IMR-90 (cell line): Measurements from ENCODE around the gene C16orf96. TPM values are rescaled to one million over a fixed set of nuclear protein-coding genes. Genes with fewer than 3 reads are reported as not detected.

Experiments
- ATAC-seq: fragments of 200-7000 bp; cut with Tn5 transposase; 2 replicates; pipeline ENCODE4 v1.9.1; 2020; ENCODE audit warnings: low read depth, mild to moderate bottlenecking, moderate library complexity
- BruUV-seq: library from RNA; stranded (reverse); fragments of 400-500 nt; replicated peaks from 2 replicates; lab custom pipeline; 2021; lab: Mats Ljungman, UMichigan
- CTCF ChIA-PET: fragments of 300-600 bp; formaldehyde crosslinking; extraction: SDS; loops from one replicate; lab custom pipeline; 2021; ENCODE audit warnings: antibody characterized with exemption; lab: Yijun Ruan, JAX
- POLR2A ChIA-PET: fragments of 300-600 bp; sonication (Branson Sonifier 250); formaldehyde crosslinking; loops from one replicate; lab custom pipeline; 2022; ENCODE audit warnings: antibody characterized with exemption; ENCODE audit not compliant: unreplicated experiment; lab: Charles Lee
- DNase-seq: peaks from one replicate; pipeline ENCODE4 v3.0.0; 2013
- H2AFZ ChIP-seq: replicated peaks from 2 replicates; pipeline ENCODE3; 2013; ENCODE audit warnings: low read length, mild to moderate bottlenecking; ENCODE audit not compliant: poor library complexity
- H2AK5ac ChIP-seq: 2 replicates; pipeline ENCODE4 v1.6.1; 2013; ENCODE audit warnings: low read depth, low read length, inconsistent platforms
- H2AK9ac ChIP-seq: replicated peaks from 2 replicates; pipeline ENCODE3; 2013; ENCODE audit warnings: mild to moderate bottlenecking, low read depth, low read length, moderate library complexity; ENCODE audit not compliant: poor library complexity
- H2BK120ac ChIP-seq: 2 replicates; pipeline ENCODE4 v1.6.1; 2013; ENCODE audit warnings: low read depth, low read length, inconsistent platforms
- H2BK15ac ChIP-seq: 3 replicates; pipeline ENCODE4 v1.6.1; 2013; ENCODE audit warnings: low read depth, low read length, inconsistent platforms
- H2BK20ac ChIP-seq: 2 replicates; pipeline ENCODE4 v1.6.1; 2013; ENCODE audit warnings: low read depth, mild to moderate bottlenecking, inconsistent platforms, low read length, moderate library complexity
- H2BK5ac ChIP-seq: 2 replicates; pipeline ENCODE4 v1.6.1; 2013; ENCODE audit warnings: mild to moderate bottlenecking, low read depth, low read length, inconsistent platforms; ENCODE audit not compliant: poor library complexity, severe bottlenecking
- H3K14ac ChIP-seq: replicated peaks from 2 replicates; pipeline ENCODE4 v1.6.1; 2013; ENCODE audit warnings: low read depth, low read length, inconsistent platforms
- H3K18ac ChIP-seq: 2 replicates; pipeline ENCODE4 v1.6.1; 2013; ENCODE audit warnings: low read depth, low read length, control low read depth
- H3K23ac ChIP-seq: 2 replicates; pipeline ENCODE4 v1.6.1; 2013; ENCODE audit warnings: low read depth, low read length, inconsistent platforms
- H3K27ac ChIP-seq: 2 replicates; pipeline ENCODE4 v1.5.1; 2013; ENCODE audit warnings: mild to moderate bottlenecking, control low read depth, low read length; ENCODE audit not compliant: insufficient read depth
- H3K27me3 ChIP-seq: 2 replicates; pipeline ENCODE4 v1.6.1; 2013; ENCODE audit warnings: low read length; ENCODE audit not compliant: control insufficient read depth, insufficient read depth
- H3K36me3 ChIP-seq: 2 replicates; pipeline ENCODE4 v1.6.1; 2013; ENCODE audit warnings: low read length, mixed read lengths; ENCODE audit not compliant: control insufficient read depth, insufficient read depth
- H3K4ac ChIP-seq: 2 replicates; pipeline ENCODE4 v1.6.1; 2013; ENCODE audit warnings: low read depth, low read length, inconsistent platforms
- H3K4me1 ChIP-seq: 2 replicates; pipeline ENCODE4 v1.6.1; 2013; ENCODE audit warnings: low read length, mixed read lengths; ENCODE audit not compliant: control insufficient read depth, insufficient read depth
- H3K4me2 ChIP-seq: 2 replicates; pipeline ENCODE4 v1.6.1; 2013; ENCODE audit warnings: low read depth, mild to moderate bottlenecking, control low read depth, low read length, moderate library complexity
- H3K4me3 ChIP-seq: 2 replicates; pipeline ENCODE4 v1.5.1; 2013; ENCODE audit warnings: low read depth, mild to moderate bottlenecking, control low read depth, low read length, moderate library complexity; ENCODE audit not compliant: insufficient read depth
- H3K56ac ChIP-seq: 2 replicates; pipeline ENCODE4 v1.6.1; 2013; ENCODE audit warnings: low read length, inconsistent platforms; ENCODE audit not compliant: insufficient read depth; ENCODE audit errors: extremely low read depth
- H3K79me1 ChIP-seq, 2 experiments: 2 replicates each; pipeline ENCODE4 v1.6.1; 2013; ENCODE audit warnings: low read length in 2 of 2, inconsistent platforms in 1 of 2, low read depth in 1 of 2
- H3K9ac ChIP-seq: 2 replicates; pipeline ENCODE4 v1.6.1; 2013; ENCODE audit warnings: low read depth, low read length, control low read depth
- H3K9me1 ChIP-seq: 2 replicates; pipeline ENCODE4 v1.6.1; 2013; ENCODE audit warnings: low read length, inconsistent platforms; ENCODE audit not compliant: insufficient read depth
- H3K9me3 ChIP-seq: 2 replicates; pipeline ENCODE4 v1.6.1; 2013; ENCODE audit warnings: low read length; ENCODE audit not compliant: control insufficient read depth, insufficient read depth
- H4K20me1 ChIP-seq: 2 replicates; pipeline ENCODE4 v1.6.1; 2013; ENCODE audit warnings: low read length, inconsistent platforms; ENCODE audit not compliant: insufficient read depth
- H4K5ac ChIP-seq: 2 replicates; pipeline ENCODE4 v1.6.1; 2013; ENCODE audit warnings: mild to moderate bottlenecking, low read depth, low read length, control low read depth
- H4K8ac ChIP-seq, 2 experiments: 2 replicates each; pipeline ENCODE4 v1.6.1; 2013; ENCODE audit warnings: low read depth in 2 of 2, low read length in 2 of 2, control low read depth in 1 of 2, inconsistent platforms in 1 of 2
- H4K91ac ChIP-seq: 2 replicates; pipeline ENCODE4 v1.6.1; 2013; ENCODE audit warnings: low read depth, low read length, inconsistent platforms; ENCODE audit not compliant: insufficient read depth
- BHLHE40 ChIP-seq: fragments of 150-350 bp; IDR thresholded peaks from 2 replicates; pipeline ENCODE4 v1.6.1; 2016; ENCODE audit warnings: mild to moderate bottlenecking, low read depth, low read length
- CEBPB ChIP-seq: IDR thresholded peaks from 2 replicates; pipeline ENCODE4 v1.6.1; 2012; ENCODE audit warnings: low read depth, low read length, improper control_type of control experiment
- CHD1 ChIP-seq: IDR thresholded peaks from 2 replicates; pipeline ENCODE4 v1.6.1; 2012; ENCODE audit warnings: low read depth, low read length, improper control_type of control experiment
- CTCF ChIP-seq: conservative IDR thresholded peaks from 2 replicates; pipeline ENCODE4 v1.5.1; 2012; ENCODE audit warnings: mild to moderate bottlenecking, low read depth, low read length, improper control_type of control experiment
- ELK1 ChIP-seq: fragments of 150-350 bp; IDR thresholded peaks from 2 replicates; pipeline ENCODE4 v1.6.1; 2016; ENCODE audit warnings: low read depth, mild to moderate bottlenecking, low read length, moderate library complexity, borderline replicate concordance
- FOS ChIP-seq: fragments of 150-350 bp; IDR thresholded peaks from 2 replicates; pipeline ENCODE4 v1.6.1; 2016; ENCODE audit warnings: low read depth, low read length
- MAFK ChIP-seq: IDR thresholded peaks from 2 replicates; pipeline ENCODE4 v1.6.1; 2012; ENCODE audit warnings: low read depth, low read length, improper control_type of control experiment
- MAZ ChIP-seq: IDR thresholded peaks from 2 replicates; pipeline ENCODE4 v1.6.1; 2012; ENCODE audit warnings: low read depth, mild to moderate bottlenecking, low read length, improper control_type of control experiment, moderate library complexity, borderline replicate concordance
- NFE2L2 ChIP-seq: fragments of 150-350 bp; IDR thresholded peaks from 2 replicates; pipeline ENCODE4 v1.6.1; 2016; ENCODE audit warnings: low read depth, mild to moderate bottlenecking, low read length
- POLR2A ChIP-seq: IDR thresholded peaks from 2 replicates; pipeline ENCODE4 v1.6.1; 2012; ENCODE audit warnings: mild to moderate bottlenecking, low read depth, low read length
- RAD21 ChIP-seq: IDR thresholded peaks from 2 replicates; pipeline ENCODE4 v1.6.1; 2012; ENCODE audit warnings: low read length, improper control_type of control experiment
- RCOR1 ChIP-seq: IDR thresholded peaks from 2 replicates; pipeline ENCODE4 v1.6.1; 2012; ENCODE audit warnings: mild to moderate bottlenecking, low read length, improper control_type of control experiment; ENCODE audit not compliant: insufficient replicate concordance
- RFX5 ChIP-seq: IDR thresholded peaks from 2 replicates; pipeline ENCODE4 v1.8.0; 2012; ENCODE audit warnings: low read depth, mild to moderate bottlenecking, low read length, moderate library complexity
- SMC3 ChIP-seq: fragments of 150-350 bp; IDR thresholded peaks from 2 replicates; pipeline ENCODE4 v1.6.1; 2016; ENCODE audit warnings: low read depth, mild to moderate bottlenecking, antibody characterized with exemption, low read length, moderate library complexity
- USF2 ChIP-seq: fragments of 150-350 bp; IDR thresholded peaks from 2 replicates; pipeline ENCODE4 v1.6.1; 2017; ENCODE audit warnings: mild to moderate bottlenecking, antibody characterized with exemption, low read length, low read depth
- WGBS, 2 experiments: methylation state at CpG; one replicate each; pipeline versions ENCODE4 v1.1.5 to v1.1.7; 2013; ENCODE audit warnings: missing lambda C conversion rate in 2 of 2; ENCODE audit not compliant: insufficient read length in 1 of 2; ENCODE audit errors: extremely low coverage in 2 of 2; 5-methylcytosine and 5-hydroxymethylcytosine counted together
- dilution Hi-C: fragments of 300-500 bp; cut with HindIII; formaldehyde crosslinking; loops from one replicate; pipeline ENCODE4 v1.14.3; 2018; ENCODE audit warnings: low sequenced_read_pairs; ENCODE audit not compliant: unreplicated experiment
- in situ Hi-C: fragments of 300-500 bp; cut with MboI; formaldehyde crosslinking; loops from 3 replicates; pipeline ENCODE4 v1.14.3; 2019; ENCODE audit warnings: low sequenced_read_pairs, inconsistent platforms, mixed read lengths
- intact Hi-C: fragments of 100-400 bp; cut with micrococcal nuclease; formaldehyde crosslinking; loops from 2 replicates; pipeline ENCODE4 v1.10.0; 2022
- polyA plus RNA-seq, 3 experiments: library from polyadenylated mRNA; depleted of rRNA; stranded (reverse); fragments of >200 nt; gene quantifications; 2 replicates each; pipeline ENCODE4 v1.2.3, GENCODE V29; 2012; ENCODE audit warnings: low replicate concordance in 1 of 3
- total RNA-seq: library from RNA; depleted of rRNA; stranded (reverse); fragments of >200 nt; gene quantifications from 2 replicates; pipeline ENCODE4 v1.2.3, GENCODE V29; 2012

Gene C16orf96
- total and polyA plus RNA-seq, 2 of the 4 experiments (the other 2 are of a cell fraction), result not detected

DNA sequence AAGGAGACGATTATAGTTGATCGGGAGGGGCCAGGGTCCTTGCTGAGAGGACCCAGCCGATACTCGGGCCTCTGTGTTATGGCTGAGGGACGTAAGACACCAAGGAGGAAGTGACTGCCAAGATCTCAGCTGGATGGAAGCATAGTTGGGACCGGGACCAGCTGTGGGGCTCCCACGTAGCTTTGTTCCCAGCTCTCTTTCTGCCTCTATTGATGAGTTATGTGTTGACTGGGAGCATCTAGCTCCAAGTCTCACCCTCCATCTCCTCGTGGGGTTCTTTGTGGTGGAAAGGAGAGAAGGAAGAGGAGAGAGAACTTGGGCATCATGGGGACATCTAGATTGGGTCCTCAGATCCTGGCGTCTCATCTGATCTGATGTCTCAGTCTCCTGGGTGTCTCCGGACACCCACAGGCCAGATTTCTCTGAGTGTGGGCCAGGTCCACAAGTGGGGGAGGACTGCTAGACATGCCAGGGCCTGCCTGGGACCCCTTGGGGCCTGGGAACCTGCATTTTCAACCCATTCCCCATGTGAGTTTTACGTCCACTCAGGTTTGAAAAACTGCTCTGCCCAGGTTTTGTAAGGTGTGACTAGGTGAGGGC is 69.5 kb downstream of the C16orf96 start:
- no peak for TF ChIP-seq SMC3
- TF ChIP-seq RFX5, result no peak
- no peak for TF ChIP-seq RAD21
- TF ChIP-seq FOS, result no peak
- TF ChIP-seq RCOR1, result no peak
- TF ChIP-seq CTCF, result no peak
- no peak for TF ChIP-seq NFE2L2
- no peak for TF ChIP-seq MAFK
- TF ChIP-seq USF2, result no peak
- no peak for TF ChIP-seq CEBPB
- no peak for TF ChIP-seq ELK1
- TF ChIP-seq POLR2A, result no peak
- TF ChIP-seq CHD1, result no peak
- TF ChIP-seq BHLHE40, result no peak
- TF ChIP-seq MAZ, result no peak
- 0% methylated on average over 1 of the region's 11 CpGs; no CpG with 5 or more reads in 1 of the 2 experiments for WGBS, 2 experiments
- Histone ChIP-seq H4K8ac (peak overlapping the region; percentile 59 to 62), H4K5ac (peak overlapping the region; percentile 76), H3K4me1 (peaks cover 11% of the 10 kb centered on the region), H3K56ac (peak overlapping the region; percentile 22), H3K79me1 (peaks cover 9 to 46% of the 10 kb centered on the region in 2 experiments; a peak in 3 of 4 replicates), H3K18ac (peak overlapping the region; percentile 20), H2BK120ac (peak overlapping the region; percentile 24; the same call in 1 of the 2 replicates), H2BK20ac (no peak overlapping the region), H3K36me3 (0 out of 2 replicates have a peak, but pooled peaks cover 2% of the 10 kb centered on the region), H3K4ac (peak overlapping the region; percentile 43), H3K9me1 (peaks cover 7% of the 10 kb centered on the region), H2AK9ac (peak overlapping the region; percentile 95), H3K9me3 (no peaks in the 10 kb centered on the region), H2AFZ (peak overlapping the region; percentile 98), H3K27me3 (no peaks in the 10 kb centered on the region), H3K27ac (peak overlapping the region; percentile 96), H2BK5ac (peak overlapping the region; percentile 90), H4K20me1 (peaks cover 41% of the 10 kb centered on the region), H2AK5ac (peak overlapping the region; percentile 91), H3K14ac (peak overlapping the region; percentile 92), H4K91ac (peak overlapping the region; percentile 73), H3K9ac (peak overlapping the region; percentile 91), H2BK15ac (0 out of 3 replicates have a peak overlapping the region, but pooled peaks have one; percentile 6), H3K4me3 (peak overlapping the region; percentile 89), H3K4me2 (peak overlapping the region; percentile 94), H3K23ac (peak overlapping the region; percentile 64)
- intact Hi-C loops (no loop called here), dilution Hi-C loops (no loop called here), in situ Hi-C loops (no loop called here)
- ChIA-PET CTCF (interaction anchor here (1.4 kb wide), 1 partner anchor 10 kb away, joined by 6 read pairs; no protein-coding TSS in a partner anchor), POLR2A (interaction anchor here (0.5 kb wide), 1 partner anchor 55 kb away, joined by 3 read pairs; no protein-coding TSS in a partner anchor)
- ATAC-seq (no peak; the same call in none of the 2 replicates), DNase-seq (no peak)
- BruUV-seq, result no TSS peak
